T-cell (primary cell): ENCODE data around the gene DCST1. TPM values are rescaled to one million over a fixed set of nuclear protein-coding genes. Genes with fewer than 3 reads are reported as not detected.

Source experiments
- ATAC-seq, 4 experiments: fragments of 200-7000 bp in 3 of 4; fragments of 150-1000 bp in 1 of 4; cut with Tn5 transposase; replicated peaks in 1 of 4; 1 replicate in 3 of 4; 2 replicates in 1 of 4; pipeline ENCODE4 v1.10.0; 2021; ENCODE audit warnings: moderate library complexity in 3 of 4, mild to moderate bottlenecking in 2 of 4, moderate number of reproducible peaks in 1 of 4
- CTCF ChIA-PET, 2 donors: fragments of 300-600 bp; sonication (Branson Sonifier 250); formaldehyde crosslinking; loops; one replicate each; lab custom pipeline; 2022; ENCODE audit warnings: antibody characterized with exemption in 2 of 2; lab: Charles Lee
- POLR2A ChIA-PET, 2 donors: fragments of 300-600 bp; sonication (Branson Sonifier 250); formaldehyde crosslinking; loops; one replicate each; lab custom pipeline; 2022; ENCODE audit warnings: antibody characterized with exemption in 2 of 2; lab: Charles Lee
- DNase-seq, 35 experiments: peaks; one replicate each; pipeline versions ENCODE4 v3.0.0 to v3.0.0-alpha.2; 2013 to 2023
- H3K27ac ChIP-seq: one replicate; pipeline ENCODE4 v1.5.1; 2013; ENCODE audit warnings: low read length
- H3K27me3 ChIP-seq, 2 experiments: replicated peaks in 1 of 2; 1 replicate in 1 of 2; 2 replicates in 1 of 2; pipeline versions ENCODE4 v1.6.1 to v1.7.0; 2013; ENCODE audit warnings: low read length in 1 of 2, mixed read lengths in 1 of 2; ENCODE audit not compliant: control insufficient read depth in 2 of 2, insufficient read depth in 2 of 2; ENCODE audit errors: extremely low read depth in 1 of 2
- H3K36me3 ChIP-seq, 2 donors: 1 replicate in 1 of 2; 2 replicates in 1 of 2; pipeline versions ENCODE4 v1.6.1 to v1.7.0; 2013; ENCODE audit warnings: low read length in 1 of 2; ENCODE audit not compliant: control insufficient read depth in 2 of 2, insufficient read depth in 1 of 2; ENCODE audit errors: extremely low read depth in 1 of 2
- H3K4me1 ChIP-seq, 2 experiments: 1 replicate in 1 of 2; 2 replicates in 1 of 2; pipeline versions ENCODE4 v1.6.1 to v1.7.0; 2013; ENCODE audit warnings: low read length in 2 of 2, mixed read lengths in 1 of 2; ENCODE audit not compliant: insufficient read depth in 2 of 2, control insufficient read depth in 1 of 2; ENCODE audit errors: extremely low read depth in 1 of 2
- H3K4me3 ChIP-seq, 2 donors: 1 replicate in 1 of 2; 2 replicates in 1 of 2; pipeline versions ENCODE4 v1.5.1 to v1.7.0; 2013; ENCODE audit warnings: mild to moderate bottlenecking in 2 of 2, low read length in 1 of 2, moderate library complexity in 1 of 2; ENCODE audit not compliant: control insufficient read depth in 1 of 2; ENCODE audit errors: extremely low read depth in 1 of 2
- H3K9me3 ChIP-seq: 2 replicates; pipeline ENCODE4 v1.7.0; 2013
- H3K27ac Mint-ChIP-seq, 2 donors: one replicate each; pipeline ENCODE4 v1.8.0; 2020 to 2021; ENCODE audit warnings: mild to moderate bottlenecking in 2 of 2, mixed read lengths in 2 of 2
- H3K27me3 Mint-ChIP-seq, 2 donors: one replicate each; pipeline ENCODE4 v1.8.0; 2021 to 2022; ENCODE audit warnings: mixed read lengths in 2 of 2
- H3K36me3 Mint-ChIP-seq: one replicate; pipeline ENCODE4 v1.8.0; 2021; ENCODE audit warnings: mixed read lengths
- H3K4me1 Mint-ChIP-seq, 3 donors: one replicate each; pipeline ENCODE4 v1.8.0; 2020 to 2022; ENCODE audit warnings: mixed read lengths in 3 of 3, mild to moderate bottlenecking in 1 of 3
- H3K4me3 Mint-ChIP-seq, 3 donors: one replicate each; pipeline ENCODE4 v1.8.0; 2020 to 2022; ENCODE audit warnings: mild to moderate bottlenecking in 3 of 3, mixed read lengths in 3 of 3, moderate library complexity in 3 of 3
- H3K9me3 Mint-ChIP-seq, 3 donors: one replicate each; pipeline ENCODE4 v1.8.0; 2020 to 2022; ENCODE audit warnings: mixed read lengths in 3 of 3
- WGBS: methylation state at CpG from one replicate; pipeline ENCODE4 v1.1.5; 2013; ENCODE audit warnings: missing lambda C conversion rate; ENCODE audit not compliant: insufficient coverage; 5-methylcytosine and 5-hydroxymethylcytosine counted together
- total RNA-seq, 35 experiments: library from RNA in 6 of 35; stranded (reverse) in 6 of 35; fragments of 120-200 nt in 1 of 35; gene quantifications; one replicate each; pipeline versions ENCODE4 v1.2.1 to v1.2.4 and lab custom pipeline; 2013 to 2026

The DCST1 gene
- total RNA-seq, 5 donors from 2014 or later (not counting 1 experiment from before 2014, with no cell fraction given) = 0.30 to 0.58 (median 0.54) TPM; not detected in 2

GRCh38 chr1:155011004-155011416 lies 22.6 kb upstream of the DCST1 start:
- Mint-ChIP-seq H3K4me3 (peak overlapping the region; percentile 45 to 89 (median 46)), H3K9me3 (no peaks in the 10 kb centered on the region), H3K4me1 (peaks cover 73 to 89% (median 83%) of the 10 kb centered on the region in 3 donors), H3K36me3 (peaks cover 3% of the 10 kb centered on the region), H3K27ac (peak overlapping the region; percentile 91 to 95), H3K27me3 (no peaks in the 10 kb centered on the region)
- Histone ChIP-seq H3K4me3 (peak overlapping the region; percentile 54 to 71), H3K27ac (peak overlapping the region; percentile 80), H3K4me1 (peaks cover 41 to 99% of the 10 kb centered on the region in 2 experiments), H3K9me3 (no peaks in the 10 kb centered on the region), H3K36me3 (peaks cover 4 to 18% of the 10 kb centered on the region in 2 donors), H3K27me3 (no peaks in the 10 kb centered on the region)
- ChIA-PET CTCF (interaction anchor here in 1 of 2 donors (1.2 kb wide), 1 partner anchor 74 kb away, joined by 3 read pairs; no protein-coding TSS in a partner anchor), POLR2A (interaction anchor here in 1 of 2 donors (0.5 kb wide), 1 partner anchor 1356 kb away, joined by 7 read pairs; no protein-coding TSS in a partner anchor)
- ATAC-seq = no peak
- WGBS = 81% methylated on average over 3 of the region's 5 CpGs
- no peak for DNase-seq

GRCh38 chr1:155011437-155012025 lies 22.1 kb upstream of the DCST1 start:
- WGBS = 80% methylated on average over 1 of the region's 6 CpGs
- Histone ChIP-seq H3K9me3 (no peaks in the 10 kb centered on the region), H3K27me3 (no peaks in the 10 kb centered on the region), H3K4me1 (peaks cover 41 to 99% of the 10 kb centered on the region in 2 experiments), H3K4me3 (peak overlapping the region; percentile 54 to 71), H3K27ac (peak overlapping the region; percentile 80), H3K36me3 (peaks cover 4 to 23% of the 10 kb centered on the region in 2 donors)
- ChIA-PET CTCF (interaction anchor here in 1 of 2 donors (0.6 to 1.2 kb wide), 3 partner anchors 36 to 1360 kb away, joined by 3 to 4 read pairs (median 3); no protein-coding TSS in a partner anchor), POLR2A (interaction anchor here in 1 of 2 donors (0.5 to 0.6 kb wide), 4 partner anchors 9 to 1357 kb away, joined by 3 to 7 read pairs (median 6); partner anchors contain the start of gene ZBTB7B)
- peak overlapping the region; percentile 45 to 89 (median 46) for H3K4me3 Mint-ChIP-seq
- no peaks in the 10 kb centered on the region for H3K27me3 Mint-ChIP-seq
- peak overlapping the region; percentile 91 to 95 for H3K27ac Mint-ChIP-seq
- H3K9me3 Mint-ChIP-seq = no peaks in the 10 kb centered on the region
- H3K36me3 Mint-ChIP-seq = peaks cover 3% of the 10 kb centered on the region
- H3K4me1 Mint-ChIP-seq = peaks cover 73 to 89% (median 83%) of the 10 kb centered on the region in 3 donors
- DNase-seq = no peak
- ATAC-seq = peak in 1 of 4 experiments; percentile 17

- H3K4me3 ChIP-seq = peak overlapping the region; percentile 50 to 71
- no peaks in the 10 kb centered on the region for H3K9me3 ChIP-seq
- Mint-ChIP-seq H3K27ac (peak overlapping the region; percentile 91 to 95), H3K36me3 (peaks cover 3% of the 10 kb centered on the region), H3K27me3 (no peaks in the 10 kb centered on the region), H3K4me3 (peak overlapping the region; percentile 28 to 89 (median 72)), H3K4me1 (peaks cover 71 to 89% (median 82%) of the 10 kb centered on the region in 3 donors), H3K9me3 (no peaks in the 10 kb centered on the region)
- DNase-seq (no peak), ATAC-seq (no peak)
- WGBS = no CpG with 5 or more reads among the region's 9 CpGs
- H3K27me3 ChIP-seq = no peaks in the 10 kb centered on the region
- ChIA-PET CTCF (interaction anchor here in 1 of 2 donors (0.6 to 0.7 kb wide), 3 partner anchors 37 to 1359 kb away, joined by 3 to 4 read pairs (median 4); no protein-coding TSS in a partner anchor), POLR2A (interaction anchor here in 1 of 2 donors (0.5 to 0.6 kb wide), 3 partner anchors 10 to 67 kb away, joined by 3 to 6 read pairs (median 5); partner anchors contain the start of gene ZBTB7B)
- H3K36me3 ChIP-seq = peaks cover 4 to 25% of the 10 kb centered on the region in 2 donors
- H3K4me1 ChIP-seq = peaks cover 45 to 99% of the 10 kb centered on the region in 2 experiments
- peak overlapping the region; percentile 80 for H3K27ac ChIP-seq
These were observed 21.5 kb upstream of the DCST1 start for GRCh38 chr1:155012026-155012546.

GRCh38 chr1:155012776-155013602 lies 20.6 kb upstream of the DCST1 start:
- POLR2A ChIA-PET = interaction anchor here (0.6 to 0.7 kb wide), 3 partner anchors 9 to 57 kb away, joined by 3 to 13 read pairs (median 3); no protein-coding TSS in a partner anchor
- Mint-ChIP-seq H3K9me3 (no peaks in the 10 kb centered on the region), H3K4me1 (peaks cover 74 to 88% (median 81%) of the 10 kb centered on the region in 3 donors), H3K4me3 (peak overlapping the region; percentile 28 to 89 (median 72)), H3K27me3 (no peaks in the 10 kb centered on the region), H3K27ac (peak overlapping the region; percentile 91 to 95), H3K36me3 (peaks cover 3% of the 10 kb centered on the region)
- no CpG with 5 or more reads among the region's 3 CpGs for WGBS
- H3K4me1 ChIP-seq = peaks cover 47 to 99% of the 10 kb centered on the region in 2 experiments
- H3K9me3 ChIP-seq = no peaks in the 10 kb centered on the region
- ATAC-seq (peak; percentile 5 to 14 (median 10)), DNase-seq (no peak)
- peak overlapping the region; percentile 69 to 71 for H3K4me3 ChIP-seq
- no peaks in the 10 kb centered on the region for H3K27me3 ChIP-seq
- H3K36me3 ChIP-seq = peaks cover 4 to 25% of the 10 kb centered on the region in 2 donors
- CTCF ChIA-PET = interaction anchor here in 1 of 2 donors (0.6 to 0.7 kb wide), 3 partner anchors 12 to 1518 kb away, joined by 4 to 5 read pairs (median 4); no protein-coding TSS in a partner anchor
- peak overlapping the region; percentile 80 for H3K27ac ChIP-seq

- H3K36me3 ChIP-seq = peaks cover 4 to 25% of the 10 kb centered on the region in 2 donors
- H3K4me3 ChIP-seq = peak overlapping the region in 1 of 2 donors; percentile 69
- Mint-ChIP-seq H3K4me1 (peaks cover 70 to 85% (median 79%) of the 10 kb centered on the region in 3 donors), H3K36me3 (peaks cover 3% of the 10 kb centered on the region), H3K27ac (peak overlapping the region; percentile 91 to 95), H3K27me3 (no peaks in the 10 kb centered on the region), H3K4me3 (peak overlapping the region; percentile 49 to 89 (median 72)), H3K9me3 (no peaks in the 10 kb centered on the region)
- CTCF ChIA-PET = interaction anchor here in 1 of 2 donors (0.7 kb wide), 1 partner anchor 342 kb away, joined by 6 read pairs; no protein-coding TSS in a partner anchor
- DNase-seq = peak in 17 of 35 experiments; percentile 21 to 57 (median 43)
- no peaks in the 10 kb centered on the region for H3K27me3 ChIP-seq
- POLR2A ChIA-PET = interaction anchor here in 1 of 2 donors (0.6 kb wide), 2 partner anchors 53 to 57 kb away, joined by 3 read pairs; no protein-coding TSS in a partner anchor
- H3K4me1 ChIP-seq = peaks cover 47 to 95% of the 10 kb centered on the region in 2 experiments
- H3K27ac ChIP-seq = peak overlapping the region; percentile 80
- WGBS = 7% methylated on average over 5 of the region's 8 CpGs
- ATAC-seq = peak; percentile 17 to 25 (median 22)
- no peaks in the 10 kb centered on the region for H3K9me3 ChIP-seq
These were observed 20.0 kb upstream of the DCST1 start for GRCh38 chr1:155013632-155014031.
